ENCODE measurements around the gene RMRP. TPM values are rescaled to one million over a fixed set of nuclear protein-coding genes. Genes with fewer than 3 reads are reported as not detected.

RMRP gene
- total and polyA plus RNA-seq, 11 donors = 118 to 18,741 (median 5,656) TPM

GRCh38 chr9:35698231-35698630 is 40.4 kb upstream of the RMRP start:
- Histone ChIP-seq H3K36me3 (peaks cover 2 to 83% (median 76%) of the 10 kb centered on the region in 9 donors), H3K27ac (peak overlapping the region in 1 of 12 donors; percentile 98), H3K4me3 (no peak overlapping the region), H3K27me3 (no peaks in the 10 kb centered on the region), H3K9me3 (no peaks in the 10 kb centered on the region), H3K4me1 (peaks cover 0 to 12% (median 4%) of the 10 kb centered on the region in 12 donors)
- DNase-seq (peak in 2 of 5 donors; percentile 20 to 22), ATAC-seq (no peak)
- TF ChIP-seq CTCF (IDR thresholded peaks at IDR 0.05) (no peak), POLR2A (IDR thresholded peaks at IDR 0.05) (no peak)
- intact Hi-C loops (cut with DNase I) = loop anchor here in 4 of 10 donors (5.0 to 10.0 kb wide), 3 partner anchors 34 to 93 kb away; partner anchors contain the start of genes CREB3 (in 1 of the 4), TESK1 (in 1 of the 4) and TLN1 (in 1 of the 4)
- WGBS, 4 donors = 87 to 93% (median 89%) methylated on average over 4 to 5 of the region's 5 CpGs

- intact Hi-C loops (cut with DNase I) = loop anchor here in 4 of 10 donors (5.0 to 10.0 kb wide), 3 partner anchors 35 to 93 kb away; partner anchors contain the start of genes CREB3 (in 1 of the 4), TESK1 (in 1 of the 4) and TLN1 (in 1 of the 4)
- TF ChIP-seq POLR2A (IDR thresholded peaks at IDR 0.05) = no peak
- TF ChIP-seq CTCF (IDR thresholded peaks at IDR 0.05) = no peak
- peak in 1 of 4 donors; percentile 3 for ATAC-seq
- Histone ChIP-seq H3K4me3 (no peak overlapping the region), H3K9me3 (no peaks in the 10 kb centered on the region), H3K27ac (peak overlapping the region in 1 of 12 donors; percentile 98), H3K27me3 (no peaks in the 10 kb centered on the region), H3K36me3 (peaks cover 2 to 76% (median 68%) of the 10 kb centered on the region in 9 donors), H3K4me1 (peaks cover 0 to 12% (median 4%) of the 10 kb centered on the region in 12 donors)
- 78 to 82% (median 79%) methylated on average over 12 to 14 of the region's 14 CpGs for WGBS, 4 donors
- DNase-seq = peak in 2 of 5 donors; percentile 18 to 21
Measured at GRCh38 chr9:35697486-35697885, 39.7 kb upstream of the RMRP start.

- TF ChIP-seq CTCF (IDR thresholded peaks at IDR 0.05) (peak; percentile 82 to 94 (median 88)), POLR2A (IDR thresholded peaks at IDR 0.05) (no peak)
- Histone ChIP-seq H3K36me3 (peaks cover 2 to 68% (median 60%) of the 10 kb centered on the region in 9 donors), H3K4me1 (peaks cover 0 to 13% (median 5%) of the 10 kb centered on the region in 12 donors), H3K27me3 (no peaks in the 10 kb centered on the region), H3K9me3 (no peaks in the 10 kb centered on the region), H3K27ac (peak overlapping the region in 4 of 12 donors; percentile 14 to 98 (median 24)), H3K4me3 (no peak overlapping the region)
- intact Hi-C loops (cut with DNase I) = loop anchor here in 4 of 10 donors (5.0 to 10.0 kb wide), 3 partner anchors 34 to 92 kb away; partner anchors contain the start of genes CREB3 (in 1 of the 4), TESK1 (in 1 of the 4) and TLN1 (in 1 of the 4)
- ATAC-seq (peak; percentile 49 to 75 (median 73)), DNase-seq (peak in 4 of 5 donors; percentile 44 to 59 (median 54))
- WGBS, 4 donors = 38 to 43% (median 40%) methylated on average over 9 of the region's 9 CpGs
Measured at GRCh38 chr9:35696520-35697215, 38.8 kb upstream of the RMRP start.

DNA sequence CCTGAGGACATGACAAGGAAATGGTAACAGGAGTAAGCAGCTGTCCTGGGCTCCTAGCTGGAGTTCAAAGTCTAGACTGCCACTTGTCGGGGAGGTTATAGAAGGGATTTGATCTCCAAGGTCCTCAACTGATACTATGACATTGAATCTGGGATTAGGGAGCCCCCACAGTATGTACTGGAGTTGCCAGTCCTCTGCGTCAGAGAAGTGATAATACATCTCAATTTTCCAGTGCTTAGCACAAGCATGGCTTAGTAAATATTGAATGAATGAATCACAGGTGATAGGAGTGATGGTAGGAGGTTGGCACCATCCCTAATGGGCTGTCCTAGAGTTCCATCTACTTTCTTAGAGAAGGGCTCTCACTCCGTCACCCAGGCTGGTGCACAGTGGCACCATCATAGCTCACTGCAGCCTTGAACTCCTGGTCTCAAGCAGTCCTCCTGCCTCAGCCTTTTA is 38.2 kb upstream of the RMRP start:
- ATAC-seq = peak in 1 of 4 donors; percentile 4

More for the DNA sequence above, 38.2 kb upstream of the RMRP start:
- no peaks in the 10 kb centered on the region for H3K9me3 ChIP-seq
- peaks cover 0 to 16% (median 8%) of the 10 kb centered on the region in 12 donors for H3K4me1 ChIP-seq
- H3K4me3 ChIP-seq = no peak overlapping the region
- TF ChIP-seq CTCF (IDR thresholded peaks at IDR 0.05) = no peak
- intact Hi-C loops (cut with DNase I) = loop anchor here in 4 of 10 donors (5.0 to 10.0 kb wide), 3 partner anchors 34 to 91 kb away; partner anchors contain the start of genes CREB3 (in 1 of the 4), TESK1 (in 1 of the 4) and TLN1 (in 1 of the 4)
- peak in 1 of 5 donors; percentile 23 for DNase-seq
- peak overlapping the region in 3 of 12 donors; percentile 14 to 98 (median 28) for H3K27ac ChIP-seq
- peaks cover 2 to 61% (median 53%) of the 10 kb centered on the region in 9 donors for H3K36me3 ChIP-seq
- no peaks in the 10 kb centered on the region for H3K27me3 ChIP-seq
- whole genome bisulfite sequencing, 4 donors = 89 to 95% (median 93%) methylated on average over 3 of the region's 3 CpGs

All from heart left ventricle (tissue), 16 donors.